Ovary (tissue), 3 donors: ENCODE data around the gene KL.

Experiments
- CTCF ChIP-seq, 3 donors: fragments of 450-650 bp in 2 of 3; fragments of 200-600 bp in 1 of 3; IDR thresholded peaks; one replicate each; pipeline versions ENCODE4 v1.5.1 to v1.8.0; 2016 to 2022; ENCODE audit warnings: antibody characterized with exemption in 3 of 3, mild to moderate bottlenecking in 1 of 3
- EP300 ChIP-seq: sonication (generic); formaldehyde crosslinking; IDR thresholded peaks from one replicate; pipeline ENCODE4 v1.6.1; 2017; ENCODE audit warnings: antibody characterized with exemption
- POLR2A ChIP-seq: fragments of 450-650 bp; IDR thresholded peaks from one replicate; pipeline ENCODE4 v1.6.1; 2017; ENCODE audit warnings: antibody characterized with exemption, mild to moderate bottlenecking, moderate library complexity
- donor health status: DM: no; HTN: no; CAD: no.

GRCh38 chr13:33026489-33027152, 10.4 kb downstream of the KL start:
- TF ChIP-seq CTCF (IDR thresholded peaks at IDR 0.05) (no peak), EP300 (no peak), POLR2A (no peak)
